ENCODE measurements around the gene NAP1L5. TPM values are rescaled to one million over a fixed set of nuclear protein-coding genes. Genes with fewer than 3 reads are reported as not detected.

NAP1L5 gene
- total and polyA plus RNA-seq, 7 donors, result 1.2 to 4.0 (median 3.3) TPM

GRCh38 chr4:88745175-88745574 lies 47.5 kb upstream of the NAP1L5 start:
- Histone ChIP-seq H3K27me3 (ENCODE audit: insufficient read depth in 3 of 3, low read length in 2 of 3) (no peaks in the 10 kb centered on the region), H3K9me3 (no peaks in the 10 kb centered on the region), H3K27ac (peak overlapping the region; percentile 26), H3K4me1 (peaks cover 19% of the 10 kb centered on the region), H3K4me3 (no peak overlapping the region), H3K36me3 (ENCODE audit: insufficient read depth in 1 of 2, low read depth in 1 of 2) (peaks cover 7 to 97% of the 10 kb centered on the region in 2 donors)
- TF ChIP-seq CTCF (IDR thresholded peaks at IDR 0.05), result no peak
- intact Hi-C loops (cut with DNase I), result no loop called here
- DNase-seq (no peak), ATAC-seq (peak in 1 of 4 donors; percentile 29)
- whole genome bisulfite sequencing, 3 donors, result 42 to 63% (median 50%) methylated on average over 1 of the region's 1 CpG

- DNase-seq (no peak), ATAC-seq (no peak)
- Histone ChIP-seq H3K9me3 (no peaks in the 10 kb centered on the region), H3K4me1 (peaks cover 19% of the 10 kb centered on the region), H3K27me3 (ENCODE audit: insufficient read depth in 3 of 3, low read length in 2 of 3) (no peaks in the 10 kb centered on the region), H3K36me3 (ENCODE audit: insufficient read depth in 1 of 2, low read depth in 1 of 2) (peaks cover 7 to 93% of the 10 kb centered on the region in 2 donors), H3K4me3 (no peak overlapping the region), H3K27ac (no peak overlapping the region)
- intact Hi-C loops (cut with DNase I), result loop anchor here in 1 of 2 donors (5.0 kb wide), 1 partner anchor 43 kb away; no protein-coding TSS in a partner anchor
- WGBS, 3 donors, result 75 to 88% (median 76%) methylated on average over 3 of the region's 3 CpGs
- no peak for TF ChIP-seq CTCF (IDR thresholded peaks at IDR 0.05)
Observed at GRCh38 chr4:88744609-88745008, 47.0 kb upstream of the NAP1L5 start.

- H3K36me3 ChIP-seq (ENCODE audit: insufficient read depth in 1 of 2, low read depth in 1 of 2), result peaks cover 8 to 92% of the 10 kb centered on the region in 2 donors
- no peaks in the 10 kb centered on the region for H3K9me3 ChIP-seq
- intact Hi-C loops (cut with DNase I), result loop anchor here in 1 of 2 donors (5.0 kb wide), 1 partner anchor 44 kb away; no protein-coding TSS in a partner anchor
- H3K4me1 ChIP-seq, result peaks cover 25% of the 10 kb centered on the region
- DNase-seq (no peak), ATAC-seq (no peak)
- no peak for TF ChIP-seq CTCF (IDR thresholded peaks at IDR 0.05)
- no peak overlapping the region for H3K27ac ChIP-seq
- no peak overlapping the region for H3K4me3 ChIP-seq
- whole genome bisulfite sequencing, 3 donors, result 94 to 97% (median 96%) methylated on average over 3 of the region's 3 CpGs
- H3K27me3 ChIP-seq (ENCODE audit: insufficient read depth in 3 of 3, low read length in 2 of 3), result no peaks in the 10 kb centered on the region
Observed at GRCh38 chr4:88743696-88744095, 46.1 kb upstream of the NAP1L5 start.

- peaks cover 36% of the 10 kb centered on the region for H3K4me1 ChIP-seq
- WGBS, 3 donors, result 70 to 82% (median 73%) methylated on average over 2 of the region's 2 CpGs
- H3K9me3 ChIP-seq, result no peaks in the 10 kb centered on the region
- no peak overlapping the region for H3K27ac ChIP-seq
- H3K27me3 ChIP-seq (ENCODE audit: insufficient read depth in 3 of 3, low read length in 2 of 3), result no peaks in the 10 kb centered on the region
- DNase-seq (no peak), ATAC-seq (no peak)
- TF ChIP-seq CTCF (IDR thresholded peaks at IDR 0.05), result no peak
- no peak overlapping the region for H3K4me3 ChIP-seq
- intact Hi-C loops (cut with DNase I), result loop anchor here in 1 of 2 donors (5.0 kb wide), 1 partner anchor 45 kb away; no protein-coding TSS in a partner anchor
- peaks cover 4 to 85% of the 10 kb centered on the region in 2 donors for H3K36me3 ChIP-seq (ENCODE audit: insufficient read depth in 1 of 2, low read depth in 1 of 2)
Observed at GRCh38 chr4:88742561-88742960, 44.9 kb upstream of the NAP1L5 start.

- Histone ChIP-seq H3K27ac (peak overlapping the region; percentile 92), H3K4me1 (peaks cover 48% of the 10 kb centered on the region), H3K4me3 (peak overlapping the region; percentile 64), H3K27me3 (ENCODE audit: insufficient read depth in 3 of 3, low read length in 2 of 3) (no peaks in the 10 kb centered on the region), H3K9me3 (no peaks in the 10 kb centered on the region), H3K36me3 (ENCODE audit: insufficient read depth in 1 of 2, low read depth in 1 of 2) (peaks cover 2 to 64% of the 10 kb centered on the region in 2 donors)
- peak; percentile 39 to 67 for DNase-seq
- intact Hi-C loops (cut with DNase I), result no loop called here
- peak; percentile 76 to 83 (median 76) for ATAC-seq
- no peak for TF ChIP-seq CTCF (IDR thresholded peaks at IDR 0.05)
- WGBS, 3 donors, result 24 to 37% (median 31%) methylated on average over 4 of the region's 4 CpGs
Observed at GRCh38 chr4:88738180-88738579, 40.6 kb upstream of the NAP1L5 start.
